LHCN-M2 (cell line): ENCODE results near the gene NUP62. TPM values are rescaled to one million over a fixed set of nuclear protein-coding genes. Genes with fewer than 3 reads are reported as not detected.

Source experiments
- DNase-seq: peaks from one replicate; pipeline ENCODE4 v3.0.0-alpha.2; 2012; ENCODE audit warnings: low read depth
- total RNA-seq: library from RNA; depleted of rRNA; stranded (reverse); fragments of >200 nt; gene quantifications from 2 replicates; pipeline ENCODE4 v1.2.3, GENCODE V29; 2014

NUP62 gene
- total RNA-seq, 1 experiment from 2014 or later, result 74.5 TPM

GRCh38 chr19:49904136-49904535, 25.2 kb downstream of the NUP62 start:
- DNase-seq, result no peak

- peak; percentile 46 for DNase-seq
These were observed 32.3 kb downstream of the NUP62 start, which contains the start of gene IL4I1 for GRCh38 chr19:49896863-49897621. Gene IL4I1 (minus strand): TSS chr19:49896887. CDS start chr19:49896160, 727 bp downstream.

GRCh38 chr19:49895566-49896297, 33.6 kb downstream of the NUP62 start:
- no peak for DNase-seq

- DNase-seq, result no peak
These were observed 34.3 kb downstream of the NUP62 start for GRCh38 chr19:49894879-49895565.

- no peak for DNase-seq
These were observed 35.2 kb downstream of the NUP62 start for GRCh38 chr19:49894011-49894664.

GRCh38 chr19:49892716-49893115, 36.6 kb downstream of the NUP62 start:
- no peak for DNase-seq

- no peak for DNase-seq
These were observed 37.9 kb downstream of the NUP62 start for GRCh38 chr19:49891393-49891792.

GRCh38 chr19:49890349-49891311, 38.7 kb downstream of the NUP62 start:
- DNase-seq, result no peak

- peak; percentile 36 for DNase-seq
These were observed 39.5 kb downstream of the NUP62 start for GRCh38 chr19:49889687-49890348.

- no peak for DNase-seq
These were observed 40.1 kb downstream of the NUP62 start for GRCh38 chr19:49889038-49889686.

GRCh38 chr19:49888510-49888824, 40.8 kb downstream of the NUP62 start:
- no peak for DNase-seq

GRCh38 chr19:49887665-49888509, 41.4 kb downstream of the NUP62 start:
- DNase-seq, result no peak

GRCh38 chr19:49887037-49887664, 42.2 kb downstream of the NUP62 start:
- DNase-seq, result no peak

GRCh38 chr19:49884760-49885159, 44.5 kb downstream of the NUP62 start:
- no peak for DNase-seq

GRCh38 chr19:49884109-49884508, 45.2 kb downstream of the NUP62 start:
- DNase-seq, result no peak

GRCh38 chr19:49883094-49883493, 46.2 kb downstream of the NUP62 start:
- no peak for DNase-seq

- no peak for DNase-seq
These were observed 46.7 kb downstream of the NUP62 start for GRCh38 chr19:49882643-49883042.
